ENCODE measurements around the gene BOLA2B.

The BOLA2B gene

GRCh38 chr16:30143347-30143702 lies 50.1 kb downstream of the BOLA2B start:
- no peak for DNase-seq (ENCODE audit: low read depth)

Measured in fibroblast of the conjunctiva (primary cell).